Astrocyte (in vitro differentiated cells and primary cell): ENCODE results near the gene CDSN. TPM values are rescaled to one million over a fixed set of nuclear protein-coding genes. Genes with fewer than 3 reads are reported as not detected.

Source experiments
- DNase-seq: peaks from one replicate; pipeline ENCODE4 v3.0.0-alpha.2; 2010; ENCODE audit warnings: low read depth
- FAIRE-seq: peaks from 2 replicates; lab custom pipeline; 2011; peaks lifted over from hg19 to GRCh38; lab: Jason Lieb, UNC
- H2AFZ ChIP-seq: 2 replicates; pipeline ENCODE4 v1.6.0; 2012; ENCODE audit warnings: low read depth, low read length, inconsistent platforms
- H3K27ac ChIP-seq: 2 replicates; pipeline ENCODE4 v1.5.1; 2011; ENCODE audit warnings: low read depth, low read length, inconsistent platforms
- H3K27me3 ChIP-seq: 2 replicates; pipeline ENCODE4 v1.6.0; 2011; ENCODE audit warnings: low read length, inconsistent platforms; ENCODE audit not compliant: insufficient read depth
- H3K36me3 ChIP-seq: 2 replicates; pipeline ENCODE4 v1.5.1; 2011; ENCODE audit warnings: low read length, inconsistent platforms; ENCODE audit not compliant: insufficient read depth
- H3K4me1 ChIP-seq: 2 replicates; pipeline ENCODE4 v1.5.1; 2011; ENCODE audit warnings: low read length, inconsistent platforms; ENCODE audit not compliant: insufficient read depth
- H3K4me2 ChIP-seq: 2 replicates; pipeline ENCODE4 v1.6.0; 2012; ENCODE audit warnings: low read length, inconsistent platforms
- H3K4me3 ChIP-seq: 2 replicates; pipeline ENCODE4 v1.5.1; 2011; ENCODE audit warnings: low read depth, mild to moderate bottlenecking, low read length, inconsistent platforms; ENCODE audit not compliant: insufficient read depth
- H3K79me2 ChIP-seq: 2 replicates; pipeline ENCODE4 v1.6.0; 2012; ENCODE audit warnings: mild to moderate bottlenecking, low read length, inconsistent platforms; ENCODE audit not compliant: insufficient read depth
- H3K9ac ChIP-seq: 2 replicates; pipeline ENCODE4 v1.6.0; 2012; ENCODE audit warnings: mild to moderate bottlenecking, low read length, inconsistent platforms
- H3K9me3 ChIP-seq: 2 replicates; pipeline ENCODE4 v1.5.1; 2012; ENCODE audit warnings: low read depth, mild to moderate bottlenecking, low read length, inconsistent platforms; ENCODE audit not compliant: insufficient read depth
- H4K20me1 ChIP-seq: 2 replicates; pipeline ENCODE4 v1.6.0; 2012; ENCODE audit warnings: low read length, inconsistent platforms; ENCODE audit not compliant: insufficient read depth
- H3K27ac Mint-ChIP-seq: one replicate; pipeline ENCODE4 v1.8.0; 2021; ENCODE audit warnings: mild to moderate bottlenecking, mixed read lengths; ENCODE audit not compliant: unreplicated experiment
- H3K27me3 Mint-ChIP-seq: one replicate; pipeline ENCODE4 v1.8.0; 2021; ENCODE audit warnings: low read depth, mixed read lengths; ENCODE audit not compliant: unreplicated experiment
- H3K36me3 Mint-ChIP-seq: one replicate; pipeline ENCODE4 v1.8.0; 2021; ENCODE audit warnings: low read depth, mixed read lengths; ENCODE audit not compliant: unreplicated experiment
- H3K4me1 Mint-ChIP-seq: one replicate; pipeline ENCODE4 v1.8.0; 2021; ENCODE audit warnings: low read depth, mixed read lengths; ENCODE audit not compliant: unreplicated experiment
- H3K4me3 Mint-ChIP-seq: one replicate; pipeline ENCODE4 v1.8.0; 2021; ENCODE audit warnings: mild to moderate bottlenecking, moderate library complexity, mixed read lengths; ENCODE audit not compliant: unreplicated experiment
- H3K9me3 Mint-ChIP-seq: one replicate; pipeline ENCODE4 v1.8.0; 2021; ENCODE audit warnings: mild to moderate bottlenecking, mixed read lengths; ENCODE audit not compliant: unreplicated experiment
- CTCF ChIP-seq: IDR thresholded peaks from 2 replicates; pipeline ENCODE4 v1.5.1; 2011; ENCODE audit warnings: low read depth, mild to moderate bottlenecking, inconsistent platforms, low read length, moderate library complexity; ENCODE audit not compliant: insufficient read depth
- EZH2 ChIP-seq: IDR thresholded peaks from 2 replicates; pipeline ENCODE4 v1.6.1; 2012; ENCODE audit warnings: mild to moderate bottlenecking, low read length, inconsistent platforms; ENCODE audit not compliant: insufficient read depth
- total RNA-seq: library from RNA; stranded (reverse); gene quantifications from 2 replicates; pipeline ENCODE4 v1.2.1, GENCODE V29; 2021

Gene CDSN
- total RNA-seq, 1 donor from 2014 or later, result 0.27 TPM

DNA sequence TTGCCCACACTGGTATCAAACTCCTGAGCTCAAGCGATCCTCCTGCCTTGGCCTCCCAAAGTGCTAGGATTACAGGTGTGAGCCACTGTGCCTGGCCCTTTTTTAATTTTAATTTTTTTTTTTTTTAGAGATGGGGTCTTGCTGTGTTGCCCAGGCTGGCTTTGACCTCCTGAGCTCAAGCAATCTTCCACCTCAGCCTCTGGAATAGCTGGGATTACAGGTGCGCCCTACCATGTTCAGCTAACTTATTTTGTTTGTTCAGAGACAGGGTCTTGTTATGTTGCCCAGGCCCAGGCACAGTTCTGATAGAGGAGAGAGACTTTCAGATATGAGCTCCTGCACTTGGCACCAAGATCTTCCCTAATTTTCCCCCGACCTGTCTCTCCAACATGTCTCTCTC is 10.5 kb upstream of the CDSN start:
- peaks cover 6% of the 10 kb centered on the region for H3K36me3 Mint-ChIP-seq

GRCh38 chr6:31129130-31129529 is 8.9 kb upstream of the CDSN start:
- Histone ChIP-seq H2AFZ (no peak overlapping the region), H3K27ac (no peak overlapping the region), H3K4me3 (no peak overlapping the region), H3K36me3 (no peaks in the 10 kb centered on the region), H3K79me2 (no peaks in the 10 kb centered on the region), H3K4me1 (peaks cover 7% of the 10 kb centered on the region), H3K9ac (no peak overlapping the region), H3K27me3 (no peaks in the 10 kb centered on the region), H3K9me3 (no peaks in the 10 kb centered on the region), H3K4me2 (no peak overlapping the region), H4K20me1 (no peaks in the 10 kb centered on the region)
- no peak for FAIRE-seq
- TF ChIP-seq CTCF, result no peak
- TF ChIP-seq EZH2, result no peak
- Mint-ChIP-seq H3K36me3 (peaks cover 6% of the 10 kb centered on the region), H3K27me3 (no peaks in the 10 kb centered on the region), H3K9me3 (no peaks in the 10 kb centered on the region), H3K4me1 (peaks cover 20% of the 10 kb centered on the region), H3K27ac (no peak overlapping the region), H3K4me3 (no peak overlapping the region)
- no peak for DNase-seq

More for the DNA sequence above, 10.5 kb upstream of the CDSN start:
- Histone ChIP-seq H3K4me1 (no peaks in the 10 kb centered on the region), H3K4me3 (no peak overlapping the region), H4K20me1 (no peaks in the 10 kb centered on the region), H3K9ac (no peak overlapping the region), H3K27me3 (no peaks in the 10 kb centered on the region), H2AFZ (no peak overlapping the region), H3K4me2 (no peak overlapping the region), H3K9me3 (no peaks in the 10 kb centered on the region), H3K36me3 (no peaks in the 10 kb centered on the region), H3K27ac (no peak overlapping the region), H3K79me2 (no peaks in the 10 kb centered on the region)
- H3K4me3 Mint-ChIP-seq, result no peak overlapping the region
- H3K27me3 Mint-ChIP-seq, result no peaks in the 10 kb centered on the region
- H3K27ac Mint-ChIP-seq, result no peak overlapping the region
- DNase-seq (no peak), FAIRE-seq (no peak)
- peaks cover 6% of the 10 kb centered on the region for H3K4me1 Mint-ChIP-seq
- no peak for TF ChIP-seq CTCF
- TF ChIP-seq EZH2, result no peak
- no peaks in the 10 kb centered on the region for H3K9me3 Mint-ChIP-seq

DNA sequence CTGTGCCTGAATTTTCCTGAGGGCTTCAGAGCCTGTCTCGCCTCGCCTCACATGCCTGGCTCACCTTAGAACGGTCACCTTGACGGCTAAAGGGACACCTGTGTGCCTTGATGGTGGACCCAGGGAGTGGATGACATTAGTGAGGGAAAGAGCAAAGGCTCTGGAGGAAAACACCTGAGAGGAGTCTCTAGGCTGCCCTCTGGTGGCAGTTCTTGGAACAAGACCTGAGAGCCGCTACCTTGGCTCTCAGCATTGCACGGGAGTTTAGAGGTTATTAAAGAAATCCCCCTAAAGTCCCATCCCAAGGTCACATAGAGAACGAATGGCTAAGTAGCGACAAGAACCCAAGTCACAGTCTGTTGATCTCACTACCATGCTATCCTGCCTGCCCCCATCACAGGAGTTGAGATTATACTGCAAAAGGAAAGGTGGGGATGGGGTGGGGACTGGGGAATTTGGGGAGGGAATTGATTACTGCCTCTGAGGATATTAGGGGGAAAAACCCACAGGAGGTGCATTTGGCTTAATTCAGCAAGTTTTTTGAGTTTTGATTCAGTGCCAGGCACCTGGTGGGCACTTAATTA is 7.9 kb upstream of the CDSN start:
- Mint-ChIP-seq H3K27ac (no peak overlapping the region), H3K4me1 (peaks cover 29% of the 10 kb centered on the region), H3K4me3 (no peak overlapping the region), H3K9me3 (no peaks in the 10 kb centered on the region), H3K27me3 (no peaks in the 10 kb centered on the region), H3K36me3 (peaks cover 11% of the 10 kb centered on the region)
- Histone ChIP-seq H2AFZ (no peak overlapping the region), H3K27me3 (no peaks in the 10 kb centered on the region), H4K20me1 (no peaks in the 10 kb centered on the region), H3K79me2 (no peaks in the 10 kb centered on the region), H3K9ac (no peak overlapping the region), H3K4me2 (no peak overlapping the region), H3K4me3 (no peak overlapping the region), H3K9me3 (no peaks in the 10 kb centered on the region), H3K27ac (no peak overlapping the region), H3K36me3 (no peaks in the 10 kb centered on the region), H3K4me1 (peaks cover 7% of the 10 kb centered on the region)
- FAIRE-seq (no peak), DNase-seq (no peak)
- peak; percentile 84 for TF ChIP-seq CTCF
- TF ChIP-seq EZH2, result no peak
